DND-41 (cell line): Measurements from ENCODE around the gene RNF26.

Experiments
- ATAC-seq: fragments of 200-7000 bp; cut with Tn5 transposase; 3 replicates; pipeline ENCODE4 v1.9.1; 2021; ENCODE audit warnings: low read depth; ENCODE audit not compliant: insufficient read depth
- DNase-seq: peaks from one replicate; pipeline ENCODE4 v3.0.0-alpha.2; 2020
- H2AFZ ChIP-seq: 2 replicates; pipeline ENCODE4 v1.6.0; 2012; ENCODE audit warnings: low read depth, low read length
- H3K27ac ChIP-seq: 2 replicates; pipeline ENCODE4 v1.5.1; 2012; ENCODE audit warnings: low read length, inconsistent platforms
- H3K27me3 ChIP-seq: fragments of 200-600 bp; sonication (generic); 2 replicates; pipeline ENCODE4 v1.6.0; 2012; ENCODE audit warnings: low read length, mild to moderate bottlenecking, inconsistent platforms; ENCODE audit not compliant: insufficient read depth, poor library complexity
- H3K36me3 ChIP-seq: 2 replicates; pipeline ENCODE4 v1.5.1; 2012; ENCODE audit warnings: low read length, inconsistent platforms; ENCODE audit not compliant: insufficient read depth
- H3K4me1 ChIP-seq: 2 replicates; pipeline ENCODE4 v1.5.1; 2012; ENCODE audit warnings: mild to moderate bottlenecking, low read length; ENCODE audit not compliant: insufficient read depth
- H3K4me2 ChIP-seq: 2 replicates; pipeline ENCODE4 v1.6.0; 2012; ENCODE audit warnings: mild to moderate bottlenecking, moderate library complexity, low read length, inconsistent platforms; ENCODE audit not compliant: insufficient read depth
- H3K4me3 ChIP-seq, 2 experiments: fragments of 200-600 bp in 1 of 2; shearing (Covaris generic) in 1 of 2; 2 replicates each; pipeline ENCODE4 v1.5.1; 2012 to 2016; ENCODE audit warnings: inconsistent platforms in 2 of 2, low read length in 2 of 2, mild to moderate bottlenecking in 2 of 2, low read depth in 1 of 2, moderate library complexity in 1 of 2
- H3K79me2 ChIP-seq: 2 replicates; pipeline ENCODE4 v1.6.0; 2012; ENCODE audit warnings: low read length, inconsistent platforms; ENCODE audit not compliant: insufficient read depth
- H3K9ac ChIP-seq: 2 replicates; pipeline ENCODE4 v1.6.0; 2012; ENCODE audit warnings: low read depth, mild to moderate bottlenecking, inconsistent platforms, low read length, moderate library complexity
- H3K9me3 ChIP-seq: 2 replicates; pipeline ENCODE4 v1.5.1; 2012; ENCODE audit warnings: low read length, moderate library complexity, mild to moderate bottlenecking, inconsistent platforms; ENCODE audit not compliant: insufficient read depth, severe bottlenecking
- H4K20me1 ChIP-seq: 2 replicates; pipeline ENCODE4 v1.6.0; 2012; ENCODE audit warnings: low read length; ENCODE audit not compliant: insufficient read depth
- EZH2 ChIP-seq: IDR thresholded peaks from 3 replicates; pipeline ENCODE4 v1.6.1; 2012; ENCODE audit warnings: borderline replicate concordance, low read depth, mild to moderate bottlenecking, moderate library complexity, low read length, inconsistent platforms; ENCODE audit not compliant: severe bottlenecking
- TF ChIP-seq, protein P1 (sequence below): IDR thresholded peaks from 2 replicates; pipeline ENCODE4 v1.5.1; 2012; ENCODE audit warnings: borderline replicate concordance, low read length, moderate library complexity, mild to moderate bottlenecking; ENCODE audit not compliant: poor library complexity, severe bottlenecking; ENCODE audit errors: extremely low read depth

Gene RNF26

GRCh38 chr11:119365071-119365591, 30.8 kb downstream of the RNF26 start:
- Histone ChIP-seq H4K20me1 (no peaks in the 10 kb centered on the region), H3K4me2 (no peak overlapping the region), H2AFZ (no peak overlapping the region), H3K9ac (no peak overlapping the region), H3K79me2 (no peaks in the 10 kb centered on the region), H3K9me3 (no peaks in the 10 kb centered on the region), H3K27me3 (peaks cover 24% of the 10 kb centered on the region), H3K4me1 (no peaks in the 10 kb centered on the region), H3K27ac (no peak overlapping the region), H3K36me3 (no peaks in the 10 kb centered on the region), H3K4me3 (no peak overlapping the region)
- TF ChIP-seq, protein P1, sequence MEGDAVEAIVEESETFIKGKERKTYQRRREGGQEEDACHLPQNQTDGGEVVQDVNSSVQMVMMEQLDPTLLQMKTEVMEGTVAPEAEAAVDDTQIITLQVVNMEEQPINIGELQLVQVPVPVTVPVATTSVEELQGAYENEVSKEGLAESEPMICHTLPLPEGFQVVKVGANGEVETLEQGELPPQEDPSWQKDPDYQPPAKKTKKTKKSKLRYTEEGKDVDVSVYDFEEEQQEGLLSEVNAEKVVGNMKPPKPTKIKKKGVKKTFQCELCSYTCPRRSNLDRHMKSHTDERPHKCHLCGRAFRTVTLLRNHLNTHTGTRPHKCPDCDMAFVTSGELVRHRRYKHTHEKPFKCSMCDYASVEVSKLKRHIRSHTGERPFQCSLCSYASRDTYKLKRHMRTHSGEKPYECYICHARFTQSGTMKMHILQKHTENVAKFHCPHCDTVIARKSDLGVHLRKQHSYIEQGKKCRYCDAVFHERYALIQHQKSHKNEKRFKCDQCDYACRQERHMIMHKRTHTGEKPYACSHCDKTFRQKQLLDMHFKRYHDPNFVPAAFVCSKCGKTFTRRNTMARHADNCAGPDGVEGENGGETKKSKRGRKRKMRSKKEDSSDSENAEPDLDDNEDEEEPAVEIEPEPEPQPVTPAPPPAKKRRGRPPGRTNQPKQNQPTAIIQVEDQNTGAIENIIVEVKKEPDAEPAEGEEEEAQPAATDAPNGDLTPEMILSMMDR: no peak
- TF ChIP-seq EZH2: no peak
- ATAC-seq (no peak), DNase-seq (no peak)

DNA sequence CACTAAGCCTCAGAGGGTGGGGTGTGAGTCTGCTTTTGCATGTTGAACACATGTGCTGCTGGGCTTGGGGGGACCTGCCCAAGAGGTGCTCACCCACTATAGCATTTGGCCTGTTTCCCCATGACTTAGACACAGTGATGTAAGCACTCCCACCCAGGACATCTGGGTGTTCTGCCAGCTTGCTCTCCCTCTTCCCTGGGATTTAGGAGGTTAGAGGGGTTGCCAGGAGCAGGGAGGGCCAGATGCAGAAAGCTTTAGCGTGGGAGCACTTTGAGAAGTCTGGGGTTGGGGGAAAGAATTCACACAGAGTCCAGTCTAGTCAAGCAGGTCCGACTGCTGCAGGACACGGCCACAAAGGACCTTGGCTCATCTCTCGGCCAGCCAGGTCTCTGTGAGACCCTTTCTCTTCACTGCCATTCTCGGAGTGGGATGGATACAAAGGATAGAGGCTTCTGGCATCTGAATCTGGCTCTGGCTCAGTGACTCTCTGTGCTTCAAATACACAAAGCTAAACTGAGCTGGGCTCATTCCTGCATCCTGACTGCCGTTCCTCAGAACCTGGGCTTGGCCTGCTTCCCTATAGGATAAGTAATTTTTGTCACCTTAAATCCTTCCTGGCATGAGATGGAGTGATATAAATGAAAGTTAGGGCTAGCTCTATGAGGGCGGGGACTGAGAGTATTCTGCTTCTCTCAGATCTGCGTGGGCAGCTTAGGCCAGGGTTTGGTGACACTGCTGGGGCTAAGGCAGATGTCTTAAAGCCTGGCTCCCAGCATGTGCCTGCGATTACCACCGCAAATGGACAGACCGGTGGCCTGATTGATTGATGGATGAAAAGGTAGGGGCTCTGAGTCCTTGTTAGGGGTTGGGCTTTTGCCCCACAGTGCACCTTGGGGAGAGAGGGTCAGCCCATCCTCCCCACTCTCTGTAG, 32.6 kb downstream of the RNF26 start:
- no peaks in the 10 kb centered on the region for H3K79me2 ChIP-seq
- H3K9me3 ChIP-seq: no peaks in the 10 kb centered on the region
- H3K27me3 ChIP-seq: peaks cover 24% of the 10 kb centered on the region
- no peak overlapping the region for H2AFZ ChIP-seq
- no peaks in the 10 kb centered on the region for H4K20me1 ChIP-seq
- H3K27ac ChIP-seq: no peak overlapping the region
- H3K36me3 ChIP-seq: no peaks in the 10 kb centered on the region
- no peaks in the 10 kb centered on the region for H3K4me1 ChIP-seq
- no peak overlapping the region for H3K4me2 ChIP-seq
- DNase-seq: no peak
- H3K4me3 ChIP-seq: no peak overlapping the region
- no peak for TF ChIP-seq EZH2
- TF ChIP-seq, protein P1: no peak
- no peak overlapping the region for H3K9ac ChIP-seq
- no peak for ATAC-seq

GRCh38 chr11:119367661-119368120, 33.4 kb downstream of the RNF26 start:
- no peak for ATAC-seq
- no peak for TF ChIP-seq EZH2
- TF ChIP-seq, protein P1: no peak
- Histone ChIP-seq H3K79me2 (no peaks in the 10 kb centered on the region), H4K20me1 (no peaks in the 10 kb centered on the region), H3K27ac (no peak overlapping the region), H3K36me3 (no peaks in the 10 kb centered on the region), H3K27me3 (peaks cover 24% of the 10 kb centered on the region), H2AFZ (no peak overlapping the region), H3K9me3 (no peaks in the 10 kb centered on the region), H3K4me3 (no peak overlapping the region), H3K9ac (no peak overlapping the region), H3K4me1 (no peaks in the 10 kb centered on the region), H3K4me2 (no peak overlapping the region)
- DNase-seq: no peak
